Type B pancreatic cell (in vitro differentiated cells): Measurements from ENCODE around the gene MYO16. TPM values are rescaled to one million over a fixed set of nuclear protein-coding genes. Genes with fewer than 3 reads are reported as not detected.

Source experiments
- DNase-seq: peaks from one replicate; pipeline ENCODE4 v3.0.0; 2021; ENCODE audit warnings: mixed read lengths; ENCODE audit not compliant: unreplicated experiment; ENCODE audit errors: extremely low spot score
- H3K27ac Mint-ChIP-seq: 2 replicates; pipeline ENCODE4 v1.8.0; 2021; ENCODE audit warnings: mild to moderate bottlenecking, mixed read lengths
- H3K27me3 Mint-ChIP-seq: 2 replicates; pipeline ENCODE4 v1.8.0; 2021; ENCODE audit warnings: mixed read lengths
- H3K36me3 Mint-ChIP-seq: 2 replicates; pipeline ENCODE4 v1.8.0; 2021; ENCODE audit warnings: mixed read lengths
- H3K4me1 Mint-ChIP-seq: one replicate; pipeline ENCODE4 v1.8.0; 2021; ENCODE audit warnings: mixed read lengths; ENCODE audit not compliant: unreplicated experiment
- H3K4me3 Mint-ChIP-seq: 2 replicates; pipeline ENCODE4 v1.8.0; 2021; ENCODE audit warnings: mild to moderate bottlenecking, mixed read lengths
- H3K9me3 Mint-ChIP-seq: 2 replicates; pipeline ENCODE4 v1.8.0; 2021; ENCODE audit warnings: mixed read lengths
- CTCF ChIP-seq: fragments of 200-600 bp; sonication (generic); conservative IDR thresholded peaks from 2 replicates; pipeline ENCODE4 v1.5.0; 2021; ENCODE audit warnings: antibody characterized with exemption, mild to moderate bottlenecking
- total RNA-seq: library from RNA; stranded (reverse); gene quantifications from 2 replicates; pipeline ENCODE4 v1.2.1, GENCODE V29; 2021; ENCODE audit warnings: low replicate concordance

MYO16 gene
- total RNA-seq, 1 donor from 2014 or later = 1.5 TPM

GRCh38 chr13:108993346-108993745 is 363.9 kb downstream of the MYO16 start:
- Mint-ChIP-seq H3K9me3 (no peaks in the 10 kb centered on the region), H3K4me3 (no peak overlapping the region), H3K36me3 (no peaks in the 10 kb centered on the region), H3K27ac (no peak overlapping the region), H3K4me1 (no peaks in the 10 kb centered on the region), H3K27me3 (no peaks in the 10 kb centered on the region)
- no peak for TF ChIP-seq CTCF
- no peak for DNase-seq

DNA sequence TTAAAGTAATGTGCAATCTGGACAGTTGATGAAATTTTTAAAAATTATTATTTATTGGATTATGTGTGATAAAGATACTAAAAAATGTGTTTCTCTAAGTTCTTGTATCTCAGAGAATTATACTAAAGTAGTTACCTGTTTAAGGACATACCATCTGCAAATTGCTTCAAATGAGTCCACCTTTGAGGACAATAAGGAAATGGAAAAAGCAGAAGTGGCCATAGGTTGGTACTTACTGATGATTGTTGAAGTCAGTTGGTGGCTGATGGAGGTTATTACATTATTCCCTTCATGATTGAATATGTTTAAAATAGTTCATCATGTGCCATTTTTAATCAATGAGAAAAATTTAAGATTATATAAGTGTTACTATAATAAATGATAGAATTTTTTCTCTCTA is 367.0 kb downstream of the MYO16 start:
- no peak overlapping the region for H3K4me3 Mint-ChIP-seq
- H3K36me3 Mint-ChIP-seq = no peaks in the 10 kb centered on the region
- TF ChIP-seq CTCF = no peak
- H3K27me3 Mint-ChIP-seq = no peaks in the 10 kb centered on the region
- DNase-seq = no peak
- H3K9me3 Mint-ChIP-seq = no peaks in the 10 kb centered on the region
- H3K4me1 Mint-ChIP-seq = no peaks in the 10 kb centered on the region
- no peak overlapping the region for H3K27ac Mint-ChIP-seq

DNA sequence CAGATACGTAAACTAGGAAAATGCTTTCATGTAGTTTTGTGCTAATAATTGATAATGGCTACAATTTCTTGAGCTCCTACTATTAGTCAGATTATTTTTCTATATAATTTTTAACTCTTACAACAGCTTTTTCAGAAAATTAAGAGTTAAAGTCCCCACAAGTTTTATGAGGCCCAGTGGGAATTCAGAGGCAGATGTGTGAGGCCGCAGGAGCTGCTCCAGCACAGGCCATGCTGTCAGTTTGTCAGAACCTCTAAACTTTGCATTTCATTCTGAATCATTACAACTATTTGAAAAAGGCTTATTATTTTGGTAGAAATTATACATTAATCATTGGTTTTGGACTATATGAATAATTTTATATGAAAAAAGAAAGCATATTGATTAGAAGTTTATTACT is 370.8 kb downstream of the MYO16 start:
- Mint-ChIP-seq H3K9me3 (no peaks in the 10 kb centered on the region), H3K27ac (no peak overlapping the region), H3K36me3 (no peaks in the 10 kb centered on the region), H3K27me3 (no peaks in the 10 kb centered on the region), H3K4me3 (no peak overlapping the region), H3K4me1 (no peaks in the 10 kb centered on the region)
- DNase-seq = no peak
- no peak for TF ChIP-seq CTCF

GRCh38 chr13:109002934-109003333 is 373.5 kb downstream of the MYO16 start:
- H3K27ac Mint-ChIP-seq = no peak overlapping the region
- H3K9me3 Mint-ChIP-seq = no peaks in the 10 kb centered on the region
- no peaks in the 10 kb centered on the region for H3K4me1 Mint-ChIP-seq
- no peak for DNase-seq
- no peak overlapping the region for H3K4me3 Mint-ChIP-seq
- no peaks in the 10 kb centered on the region for H3K36me3 Mint-ChIP-seq
- TF ChIP-seq CTCF = no peak
- H3K27me3 Mint-ChIP-seq = no peaks in the 10 kb centered on the region

DNA sequence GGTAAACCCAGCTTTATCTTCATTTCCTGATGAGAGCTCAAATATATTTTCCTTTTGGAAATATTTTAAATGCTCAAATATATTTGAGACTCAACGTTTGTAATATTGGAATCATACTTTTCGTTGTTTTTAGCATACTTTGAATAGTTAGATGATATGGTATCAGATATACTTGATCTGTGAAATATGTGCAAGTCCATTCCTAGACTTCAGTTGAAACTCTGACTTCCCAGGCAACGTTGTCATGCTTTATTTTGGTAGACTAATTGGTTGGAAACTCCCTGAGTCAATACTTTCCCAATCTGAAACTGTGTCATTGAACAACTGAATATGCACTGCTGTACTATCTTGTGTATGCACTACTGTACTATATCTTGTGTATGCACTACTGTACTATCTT is 378.5 kb downstream of the MYO16 start:
- no peaks in the 10 kb centered on the region for H3K9me3 Mint-ChIP-seq
- H3K27me3 Mint-ChIP-seq = no peaks in the 10 kb centered on the region
- no peak overlapping the region for H3K4me3 Mint-ChIP-seq
- H3K36me3 Mint-ChIP-seq = no peaks in the 10 kb centered on the region
- no peak for TF ChIP-seq CTCF
- no peak overlapping the region for H3K27ac Mint-ChIP-seq
- peaks cover 11% of the 10 kb centered on the region for H3K4me1 Mint-ChIP-seq
- no peak for DNase-seq

DNA sequence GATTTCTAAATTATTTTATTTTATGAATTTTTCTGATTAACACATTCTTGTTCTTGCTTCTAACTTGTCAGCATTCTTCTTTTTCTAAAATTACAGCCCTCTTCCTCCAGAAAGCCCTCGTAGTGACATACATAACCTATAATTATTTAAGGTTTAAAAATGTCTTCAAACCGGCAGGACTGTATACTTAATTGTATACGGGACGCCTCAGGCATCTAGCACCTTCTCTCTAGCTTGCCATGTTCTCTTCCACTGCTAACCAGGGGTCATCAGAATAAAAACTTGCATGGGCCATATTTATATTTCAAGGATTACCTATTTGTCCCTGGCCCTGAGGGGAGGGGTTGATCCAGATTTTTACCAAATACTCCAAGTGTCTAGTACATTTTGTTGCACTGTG is 380.3 kb downstream of the MYO16 start:
- TF ChIP-seq CTCF = no peak
- no peak for DNase-seq
- no peak overlapping the region for H3K4me3 Mint-ChIP-seq
- peak overlapping the region; percentile 69 for H3K27ac Mint-ChIP-seq
- peaks cover 11% of the 10 kb centered on the region for H3K4me1 Mint-ChIP-seq
- H3K36me3 Mint-ChIP-seq = no peaks in the 10 kb centered on the region
- no peaks in the 10 kb centered on the region for H3K27me3 Mint-ChIP-seq
- H3K9me3 Mint-ChIP-seq = no peaks in the 10 kb centered on the region
